Retina (tissue), 1 donor: ENCODE data around the gene PNMA8A.
"Not testable (repeated sequence)": the region's sequence is repeated elsewhere in the genome, so short reads cannot be mapped to it uniquely, and the experiment has no call there.

ENCODE experiments used
- DNase-seq: peaks from one replicate; pipeline ENCODE4 v3.0.0-alpha.2; 2016

The PNMA8A gene

DNA sequence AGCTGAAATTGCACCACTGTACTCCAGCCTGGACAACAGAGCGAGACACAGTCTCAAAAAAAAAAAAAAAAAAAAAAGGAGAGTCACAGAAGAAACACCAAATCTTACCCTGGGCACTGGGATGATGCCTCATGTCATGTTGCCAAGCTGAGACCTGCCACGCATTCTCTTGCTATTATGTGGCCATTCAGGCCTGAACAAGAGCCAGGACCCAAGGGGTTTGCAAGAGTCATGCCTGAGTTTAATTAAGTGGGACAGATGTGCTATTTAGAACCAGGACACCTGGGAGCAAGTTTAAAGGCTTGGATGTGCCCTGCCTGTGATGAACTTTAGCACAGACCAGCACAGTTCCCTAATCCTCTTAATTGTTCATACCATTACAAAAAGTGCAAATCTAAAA lies 9.8 kb downstream of the PNMA8A start:
- DNase-seq = peak; percentile 22

DNA sequence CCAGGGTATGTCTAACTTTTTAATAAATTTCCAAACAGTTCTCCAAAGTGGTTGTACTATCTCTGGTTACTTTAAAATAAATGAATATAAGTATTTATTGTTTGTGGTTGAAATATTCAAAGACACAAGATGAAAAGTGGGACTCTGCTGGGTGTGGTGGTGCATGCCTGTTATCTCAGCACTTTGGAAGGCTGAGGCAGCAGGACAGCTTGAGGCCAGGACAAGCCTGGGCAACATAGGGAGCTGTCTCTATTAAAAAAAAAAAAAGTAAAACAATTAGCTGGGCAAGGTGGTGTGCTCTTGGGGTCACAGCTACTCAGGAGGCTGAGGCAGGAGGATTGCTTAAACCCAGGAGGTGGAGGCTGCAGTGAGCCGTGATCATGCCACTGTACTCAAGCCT lies 10.4 kb downstream of the PNMA8A start:
- DNase-seq = no peak

DNA sequence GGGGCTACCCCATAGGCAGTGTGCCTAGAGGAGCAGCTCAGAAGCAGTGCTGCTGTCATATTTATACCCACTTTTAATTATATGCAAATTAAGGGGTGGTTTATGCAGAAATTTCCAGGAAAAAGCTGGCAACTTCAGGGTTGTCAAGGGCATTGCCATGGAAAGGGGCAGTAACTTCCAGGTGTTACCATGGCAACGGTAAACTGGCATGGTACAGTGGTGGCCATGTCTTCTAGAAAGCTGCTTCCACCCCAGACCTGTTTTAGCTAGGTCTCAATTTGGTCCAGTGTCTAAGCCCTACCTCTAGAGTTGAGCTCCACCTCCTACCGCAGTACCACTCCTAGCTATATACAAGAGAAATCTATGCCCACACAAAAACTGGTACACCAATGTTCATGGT lies 11.3 kb downstream of the PNMA8A start:
- DNase-seq = no peak

- DNase-seq = no peak
These were observed 14.4 kb downstream of the PNMA8A start for GRCh38 chr19:46456930-46457329.

GRCh38 chr19:46454244-46454643 lies 17.1 kb downstream of the PNMA8A start:
- DNase-seq = no peak

DNA sequence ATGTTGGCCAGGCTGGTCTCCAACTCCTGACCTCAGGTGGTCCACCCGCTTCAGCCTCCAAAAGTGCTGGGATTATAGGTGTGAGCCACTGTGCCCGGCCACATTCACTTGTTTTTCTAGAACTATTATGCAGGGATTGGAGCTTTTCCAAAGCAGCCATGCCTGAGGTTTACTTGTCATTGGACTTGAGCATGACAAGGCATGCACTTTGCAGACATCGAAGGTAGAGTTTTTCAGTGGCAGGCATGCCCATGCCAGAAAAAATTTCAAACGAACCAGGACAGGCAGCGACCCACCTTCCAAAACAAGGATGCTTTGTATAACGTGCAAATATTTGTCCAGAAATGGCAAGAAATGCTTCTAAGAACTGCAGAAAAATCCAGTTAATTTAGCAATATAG lies 17.7 kb downstream of the PNMA8A start:
- DNase-seq = no peak

DNA sequence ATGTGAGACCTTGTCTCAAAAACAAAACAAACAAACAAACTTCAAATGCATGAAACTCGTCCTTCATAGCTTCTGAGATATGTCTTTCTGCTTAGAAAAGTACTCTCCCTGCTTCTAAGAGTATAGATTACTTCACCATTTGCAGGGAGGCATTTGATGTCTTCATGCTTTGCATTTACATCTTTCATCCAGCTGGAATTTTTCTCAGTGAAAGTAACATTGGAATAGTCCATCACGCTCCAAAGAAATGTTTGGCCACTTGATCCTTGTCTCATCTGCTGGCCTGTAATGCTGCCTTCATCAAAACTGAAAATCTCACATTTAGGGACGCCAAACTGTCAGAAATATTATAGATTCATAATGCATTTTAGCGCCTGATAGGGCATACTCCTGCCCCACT lies 19.2 kb downstream of the PNMA8A start:
- DNase-seq = no peak

DNA sequence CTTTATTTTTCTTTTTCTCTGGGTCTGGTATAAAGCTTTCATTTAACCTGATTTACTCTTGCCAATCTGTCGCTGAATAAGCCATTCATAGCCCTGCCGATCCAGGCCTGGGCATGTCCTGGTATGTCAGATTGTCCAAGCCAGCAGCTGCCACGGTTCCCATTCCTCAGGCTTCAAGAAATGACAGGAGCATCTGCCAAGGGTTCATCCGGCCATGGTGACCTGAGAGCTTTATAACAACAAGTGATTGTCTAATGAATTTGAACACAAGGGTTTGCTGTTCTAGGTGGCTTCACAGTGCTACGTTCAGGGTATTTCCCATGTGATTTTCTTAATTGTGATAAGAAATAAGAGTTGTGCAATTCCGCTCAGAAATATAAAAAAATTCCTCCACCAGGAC lies 20.0 kb downstream of the PNMA8A start:
- peak; percentile 44 for DNase-seq

GRCh38 chr19:46450737-46451136 lies 20.6 kb downstream of the PNMA8A start:
- no peak for DNase-seq

DNA sequence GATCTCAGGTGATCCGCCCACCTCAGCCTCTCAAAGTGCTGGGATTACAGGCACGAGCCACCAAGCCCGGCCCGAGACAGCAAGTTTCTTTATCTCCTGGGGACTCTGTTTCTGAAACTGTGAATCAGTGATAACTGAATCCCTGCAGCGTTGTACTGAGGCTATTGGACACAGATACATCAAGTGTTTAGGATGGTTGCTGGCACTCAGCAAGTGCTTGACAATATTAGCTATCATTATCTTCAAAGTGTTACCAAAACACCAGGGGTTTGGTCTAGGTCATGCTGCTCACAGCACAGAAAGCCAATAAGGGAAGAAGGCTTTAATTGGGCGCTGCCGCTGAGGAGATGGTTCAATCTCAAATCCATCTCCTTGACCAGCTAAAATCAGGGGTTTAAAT lies 22.1 kb downstream of the PNMA8A start:
- DNase-seq = no peak

DNA sequence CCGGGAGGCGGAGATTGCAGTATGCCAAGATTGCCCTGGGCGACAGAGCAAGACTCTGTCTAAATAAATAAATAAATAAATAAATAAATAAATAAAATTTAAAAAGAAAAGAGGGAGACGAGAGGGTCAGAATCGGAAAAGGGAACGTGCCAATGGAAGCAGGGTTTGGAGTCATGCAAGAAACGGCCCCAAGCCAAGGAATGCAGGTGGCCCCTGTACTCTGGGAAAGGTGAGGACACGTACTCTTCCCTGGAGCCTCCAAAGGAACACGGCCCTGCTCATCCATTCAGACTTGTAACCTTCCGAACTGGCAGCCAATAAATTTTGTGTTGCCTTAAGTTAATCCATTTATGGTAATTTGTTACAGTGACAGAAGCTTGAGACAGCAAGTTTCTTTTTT lies 22.8 kb downstream of the PNMA8A start:
- DNase-seq = no peak

DNA sequence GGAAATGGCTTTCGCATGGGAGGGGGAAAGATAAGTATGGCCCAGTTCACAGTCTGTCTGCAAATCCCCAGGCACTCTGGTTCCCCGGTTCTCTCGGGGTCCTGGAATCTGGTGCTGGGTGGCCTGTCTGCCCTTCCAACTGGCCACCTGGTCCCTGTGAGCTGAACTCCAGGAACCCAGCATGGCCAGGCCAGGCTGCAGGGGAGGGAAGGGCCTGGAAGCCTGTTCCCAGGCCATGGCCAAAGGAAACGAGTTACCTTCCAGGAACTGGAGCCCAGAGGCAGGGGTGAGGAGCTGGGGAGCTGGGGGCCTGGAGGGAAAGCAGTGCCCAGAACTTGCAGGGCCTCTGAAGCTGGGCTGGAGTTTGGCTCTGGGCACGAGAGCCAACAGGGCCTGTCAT lies 23.5 kb downstream of the PNMA8A start:
- DNase-seq = no peak

- no peak for DNase-seq
These were observed 24.4 kb downstream of the PNMA8A start for GRCh38 chr19:46447006-46447405.

- DNase-seq = no peak
These were observed 25.3 kb downstream of the PNMA8A start for GRCh38 chr19:46446021-46446420.

- DNase-seq = no peak
These were observed 28.4 kb downstream of the PNMA8A start for GRCh38 chr19:46442808-46443450.

DNA sequence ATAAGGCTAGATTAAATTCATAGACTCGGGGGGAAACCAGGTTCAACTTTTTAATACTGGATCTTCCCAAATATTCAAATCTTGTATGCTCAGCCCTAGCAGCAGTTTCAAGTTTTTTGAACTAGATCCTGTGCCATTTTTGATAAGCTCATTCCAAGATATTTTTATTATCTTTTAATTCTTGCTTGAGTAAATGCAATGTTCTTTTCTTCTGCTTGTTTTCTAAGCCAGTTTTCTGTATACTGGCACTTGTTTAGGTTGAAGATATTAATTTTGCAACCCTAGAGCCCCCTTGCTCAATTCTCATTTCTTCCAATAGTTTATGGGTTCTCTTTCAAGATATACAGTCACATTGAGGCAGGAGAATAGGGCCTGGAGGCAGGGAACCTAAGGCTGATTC lies 29.5 kb downstream of the PNMA8A start:
- DNase-seq = no peak

DNA sequence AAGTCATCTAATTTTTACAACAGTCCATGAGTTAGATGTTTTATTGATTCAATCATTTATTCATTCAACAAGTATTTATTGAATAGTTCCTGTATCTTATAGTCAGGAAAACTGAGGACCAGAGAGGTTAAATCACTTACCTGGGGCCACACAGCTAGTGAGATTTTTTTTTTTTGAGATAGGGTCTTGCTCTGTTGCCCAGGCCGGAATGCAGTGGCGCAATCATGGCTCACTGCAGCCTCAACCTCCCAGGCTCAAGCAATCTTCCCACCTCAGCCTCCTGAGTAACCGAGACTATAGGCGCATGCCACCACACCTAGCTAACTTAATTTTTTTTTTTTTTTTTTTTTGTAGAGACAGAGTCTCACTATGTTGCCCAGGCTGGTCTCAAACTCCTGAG lies 35.7 kb downstream of the PNMA8A start:
- not testable (repeated sequence) for DNase-seq

- DNase-seq = no peak
These were observed 36.4 kb downstream of the PNMA8A start for GRCh38 chr19:46435009-46435408.

- not testable (repeated sequence) for DNase-seq
These were observed 37.9 kb downstream of the PNMA8A start for GRCh38 chr19:46433470-46433869.

DNA sequence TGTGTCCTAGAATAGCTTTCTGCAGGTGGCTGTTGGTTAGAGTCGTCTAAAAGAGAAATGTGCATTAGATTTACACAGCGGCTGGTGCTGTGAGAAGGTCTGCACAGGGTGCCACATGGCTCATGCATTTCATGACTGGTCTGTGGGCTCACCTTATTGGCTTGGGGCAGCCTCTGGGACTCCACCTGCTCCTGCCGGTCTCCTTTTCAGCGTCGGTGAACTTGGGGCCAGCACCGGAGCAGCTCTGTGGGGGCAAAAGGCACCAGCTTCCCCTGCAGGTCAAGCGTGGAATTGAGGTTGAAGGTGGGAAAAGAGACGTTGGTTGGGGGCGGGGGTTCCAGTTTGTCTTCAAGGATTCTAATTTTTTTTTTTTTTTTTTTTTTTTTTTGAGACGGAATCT lies 39.5 kb downstream of the PNMA8A start:
- DNase-seq = no peak

- DNase-seq = no peak
These were observed 41.4 kb downstream of the PNMA8A start for GRCh38 chr19:46429999-46430398.

- DNase-seq = peak; percentile 93
These were observed 42.9 kb downstream of the PNMA8A start, which contains the start of gene PNMA8C for GRCh38 chr19:46428239-46429135. PNMA8C (minus strand) TSS chr19:46428936; CDS start chr19:46428359, 577 bp downstream.

GRCh38 chr19:46427518-46428045 lies 43.8 kb downstream of the PNMA8A start:
- DNase-seq = no peak
